ENCODE results near the gene PTHLH.

The PTHLH gene

DNA sequence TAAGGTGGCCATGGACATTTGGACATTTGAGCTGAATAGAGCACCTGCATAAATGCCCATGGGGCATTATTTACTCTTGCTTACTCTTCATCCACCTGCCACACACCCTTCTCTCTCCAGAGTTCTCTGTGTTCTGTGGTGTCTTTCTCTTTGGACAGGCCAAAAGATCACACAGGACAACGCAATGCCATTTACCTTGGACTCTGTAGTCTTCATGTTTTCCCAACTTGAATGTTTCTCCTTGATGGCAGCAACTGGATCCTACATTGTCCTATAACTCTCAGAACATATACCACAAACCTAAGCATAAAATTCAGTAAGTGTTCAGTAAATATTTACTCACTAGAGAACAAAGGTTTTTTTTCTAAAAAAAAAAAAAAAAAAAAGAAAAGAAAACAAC is 41.7 kb upstream of the PTHLH start:
- DNase-seq (ENCODE audit: low read depth): no peak
- TF ChIP-seq, protein P1, sequence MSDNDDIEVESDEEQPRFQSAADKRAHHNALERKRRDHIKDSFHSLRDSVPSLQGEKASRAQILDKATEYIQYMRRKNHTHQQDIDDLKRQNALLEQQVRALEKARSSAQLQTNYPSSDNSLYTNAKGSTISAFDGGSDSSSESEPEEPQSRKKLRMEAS (IDR thresholded peaks at IDR 0.05; ENCODE audit: low read depth, low read length): no peak
- no peak for TF ChIP-seq MYC (IDR thresholded peaks at IDR 0.05; ENCODE audit: low read depth, low read length)
- no peak for TF ChIP-seq POLR2A (IDR thresholded peaks at IDR 0.05; ENCODE audit: extremely low read depth, insufficient read length)
- TF ChIP-seq, protein P2, sequence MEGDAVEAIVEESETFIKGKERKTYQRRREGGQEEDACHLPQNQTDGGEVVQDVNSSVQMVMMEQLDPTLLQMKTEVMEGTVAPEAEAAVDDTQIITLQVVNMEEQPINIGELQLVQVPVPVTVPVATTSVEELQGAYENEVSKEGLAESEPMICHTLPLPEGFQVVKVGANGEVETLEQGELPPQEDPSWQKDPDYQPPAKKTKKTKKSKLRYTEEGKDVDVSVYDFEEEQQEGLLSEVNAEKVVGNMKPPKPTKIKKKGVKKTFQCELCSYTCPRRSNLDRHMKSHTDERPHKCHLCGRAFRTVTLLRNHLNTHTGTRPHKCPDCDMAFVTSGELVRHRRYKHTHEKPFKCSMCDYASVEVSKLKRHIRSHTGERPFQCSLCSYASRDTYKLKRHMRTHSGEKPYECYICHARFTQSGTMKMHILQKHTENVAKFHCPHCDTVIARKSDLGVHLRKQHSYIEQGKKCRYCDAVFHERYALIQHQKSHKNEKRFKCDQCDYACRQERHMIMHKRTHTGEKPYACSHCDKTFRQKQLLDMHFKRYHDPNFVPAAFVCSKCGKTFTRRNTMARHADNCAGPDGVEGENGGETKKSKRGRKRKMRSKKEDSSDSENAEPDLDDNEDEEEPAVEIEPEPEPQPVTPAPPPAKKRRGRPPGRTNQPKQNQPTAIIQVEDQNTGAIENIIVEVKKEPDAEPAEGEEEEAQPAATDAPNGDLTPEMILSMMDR (IDR thresholded peaks at IDR 0.05; ENCODE audit: low read depth, low read length): no peak
- no peak overlapping the region for H3K4me3 ChIP-seq (ENCODE audit: low read depth, low read length)

DNA sequence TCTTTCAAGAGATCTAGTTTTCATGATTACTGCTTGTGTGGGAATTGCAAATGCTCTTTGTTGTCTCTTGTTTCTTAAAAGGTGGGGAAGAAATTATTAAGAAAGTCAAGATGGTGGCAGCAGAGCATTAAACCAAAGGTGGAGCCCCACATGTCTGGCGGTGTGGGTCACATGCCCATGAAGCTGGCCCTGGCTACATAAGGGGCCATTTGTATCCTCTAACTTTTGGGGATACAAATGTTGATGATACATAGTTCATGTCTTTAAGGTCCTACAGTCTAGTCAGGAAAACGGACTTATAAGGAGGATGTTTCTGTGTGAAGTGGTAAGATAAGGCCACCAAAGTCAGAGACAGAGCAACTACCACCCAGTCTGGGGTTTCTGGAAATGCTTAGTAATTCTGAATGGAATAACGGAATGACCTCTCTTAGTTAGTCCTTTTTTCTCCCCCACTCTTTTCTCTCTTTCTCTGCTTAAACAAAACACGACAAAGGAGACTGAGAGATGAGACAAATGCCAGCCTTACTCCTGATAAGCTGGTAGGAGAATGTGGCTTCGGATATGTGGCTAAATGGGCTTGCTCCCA is 39.9 kb upstream of the PTHLH start:
- no peak overlapping the region for H3K4me3 ChIP-seq (ENCODE audit: low read depth, low read length)
- TF ChIP-seq POLR2A (IDR thresholded peaks at IDR 0.05; ENCODE audit: extremely low read depth, insufficient read length) (no peak), MYC (IDR thresholded peaks at IDR 0.05; ENCODE audit: low read depth, low read length) (no peak)
- TF ChIP-seq, protein P2 (IDR thresholded peaks at IDR 0.05; ENCODE audit: low read depth, low read length): no peak
- TF ChIP-seq, protein P1 (IDR thresholded peaks at IDR 0.05; ENCODE audit: low read depth, low read length): no peak
- no peak for DNase-seq (ENCODE audit: low read depth)

DNA sequence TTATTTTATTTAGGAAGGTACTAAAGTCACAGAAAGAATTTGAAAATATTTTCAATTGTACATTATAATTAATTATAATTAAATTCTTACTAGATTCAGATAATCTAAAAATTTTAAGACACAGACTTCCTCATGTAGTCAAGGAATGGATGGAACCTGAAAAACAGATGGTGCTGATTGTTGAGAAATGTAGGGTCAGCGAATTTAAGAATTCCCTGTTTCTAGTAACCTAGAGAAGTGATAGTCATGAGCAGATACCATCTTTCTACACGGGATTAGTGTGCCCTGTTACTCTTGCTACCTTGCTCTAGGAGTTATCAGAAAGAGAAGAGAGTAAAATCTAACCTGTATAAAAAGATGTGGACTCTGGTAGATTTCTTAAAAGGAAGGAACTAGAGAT is 37.5 kb upstream of the PTHLH start:
- TF ChIP-seq, protein P2 (IDR thresholded peaks at IDR 0.05; ENCODE audit: low read depth, low read length): no peak
- no peak for TF ChIP-seq MYC (IDR thresholded peaks at IDR 0.05; ENCODE audit: low read depth, low read length)
- TF ChIP-seq, protein P1 (IDR thresholded peaks at IDR 0.05; ENCODE audit: low read depth, low read length): no peak
- no peak for TF ChIP-seq POLR2A (IDR thresholded peaks at IDR 0.05; ENCODE audit: extremely low read depth, insufficient read length)
- no peak for DNase-seq (ENCODE audit: low read depth)
- no peak overlapping the region for H3K4me3 ChIP-seq (ENCODE audit: low read depth, low read length)

DNA sequence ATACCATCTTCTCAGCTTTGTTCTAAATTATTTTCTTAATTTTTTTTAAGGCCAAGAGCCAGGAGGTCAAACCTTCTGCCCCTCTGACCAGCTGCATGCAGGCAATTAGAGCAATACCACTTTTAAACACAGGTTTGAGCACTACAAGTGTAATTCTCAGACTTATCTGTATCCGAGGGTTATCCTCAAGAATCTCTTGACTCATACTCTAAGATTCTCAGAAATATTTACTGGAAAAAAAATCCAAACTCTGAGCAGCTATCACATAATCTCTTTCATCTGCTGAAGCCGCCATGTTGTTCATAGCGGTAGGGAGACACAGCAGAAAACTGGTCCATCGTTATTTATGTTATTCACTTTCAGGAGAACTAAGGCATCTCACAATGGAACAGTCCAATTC is 27.4 kb upstream of the PTHLH start:
- DNase-seq (ENCODE audit: low read depth): no peak
- H3K4me3 ChIP-seq (ENCODE audit: low read depth, low read length): no peak overlapping the region
- TF ChIP-seq, protein P1 (IDR thresholded peaks at IDR 0.05; ENCODE audit: low read depth, low read length): no peak
- TF ChIP-seq, protein P2 (IDR thresholded peaks at IDR 0.05; ENCODE audit: low read depth, low read length): no peak
- TF ChIP-seq POLR2A (IDR thresholded peaks at IDR 0.05; ENCODE audit: extremely low read depth, insufficient read length) (no peak), MYC (IDR thresholded peaks at IDR 0.05; ENCODE audit: low read depth, low read length) (no peak)

DNA sequence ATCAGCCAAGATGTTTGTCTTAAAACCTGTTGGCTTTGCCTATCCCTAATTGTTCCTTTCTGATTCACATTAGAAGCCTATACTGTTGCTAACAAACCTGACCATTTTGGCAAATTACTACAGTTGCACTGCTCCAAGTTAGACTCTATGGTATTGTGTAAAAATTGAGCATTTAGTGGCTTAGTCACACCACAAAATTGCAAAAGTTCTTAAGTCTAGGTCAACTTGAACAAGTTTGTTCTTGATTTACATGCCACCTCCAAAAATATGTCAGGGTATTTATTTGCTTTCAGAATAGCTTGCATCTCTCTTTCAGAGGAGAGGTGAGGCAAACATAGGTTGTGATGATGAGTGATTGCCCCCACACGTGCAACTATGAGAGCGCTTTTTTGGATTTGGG is 27.0 kb upstream of the PTHLH start:
- no peak overlapping the region for H3K4me3 ChIP-seq (ENCODE audit: low read depth, low read length)
- TF ChIP-seq, protein P2 (IDR thresholded peaks at IDR 0.05; ENCODE audit: low read depth, low read length): no peak
- TF ChIP-seq POLR2A (IDR thresholded peaks at IDR 0.05; ENCODE audit: extremely low read depth, insufficient read length): no peak
- TF ChIP-seq, protein P1 (IDR thresholded peaks at IDR 0.05; ENCODE audit: low read depth, low read length): no peak
- no peak for TF ChIP-seq MYC (IDR thresholded peaks at IDR 0.05; ENCODE audit: low read depth, low read length)
- no peak for DNase-seq (ENCODE audit: low read depth)

Data from NB4 (cell line).